Measurements from ENCODE around the gene INKA1.
A peak's percentile ranks its signal among the peaks of the same experiment; 100 is the strongest.

The INKA1 gene

GRCh38 chr3:49787182-49787464 lies 15.9 kb upstream of the INKA1 start:
- no peak for DNase-seq

- DNase-seq, result no peak
These were observed 15.5 kb upstream of the INKA1 start for GRCh38 chr3:49787536-49787935.

DNA sequence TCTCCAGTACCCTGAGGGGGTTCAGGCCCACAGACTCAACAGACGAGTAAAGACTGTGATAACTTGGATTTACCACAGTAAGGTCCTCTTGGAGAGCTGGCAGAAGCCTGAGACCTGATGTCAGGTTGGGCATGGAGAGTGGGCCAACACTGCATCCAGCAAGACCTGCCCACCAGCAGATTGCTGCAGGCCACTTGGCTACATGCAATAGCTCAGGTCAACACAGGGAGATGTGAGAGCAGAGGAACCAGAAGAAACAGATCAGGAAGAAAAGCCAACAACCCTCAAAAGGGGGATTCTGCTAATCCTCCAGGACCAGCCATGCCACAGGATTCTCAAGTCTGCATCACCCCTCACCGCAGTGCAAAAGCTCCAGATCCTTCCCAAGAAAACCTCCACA lies 15.0 kb upstream of the INKA1 start:
- no peak for DNase-seq

GRCh38 chr3:49790626-49791411 lies 12.2 kb upstream of the INKA1 start:
- DNase-seq, result no peak

DNA sequence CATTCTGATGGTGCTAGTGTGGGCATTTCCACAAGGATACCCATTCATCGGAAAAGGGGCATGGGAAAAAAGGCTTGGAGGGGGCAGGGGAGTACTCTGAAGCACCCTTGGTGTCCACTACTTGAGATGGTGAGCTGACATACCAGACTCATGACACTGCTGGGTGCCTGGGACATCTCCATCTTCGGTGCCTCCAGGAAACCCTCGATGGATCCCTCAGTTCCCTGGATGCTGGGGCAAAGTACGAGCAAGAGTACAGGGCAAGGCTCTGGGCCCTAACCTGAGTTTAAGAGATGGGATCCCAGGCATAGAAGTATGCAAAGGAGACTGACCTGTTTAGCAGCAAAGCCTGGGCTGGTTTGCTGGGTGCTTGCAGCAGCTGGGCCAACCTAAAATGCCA lies 11.5 kb upstream of the INKA1 start:
- DNase-seq, result no peak

DNA sequence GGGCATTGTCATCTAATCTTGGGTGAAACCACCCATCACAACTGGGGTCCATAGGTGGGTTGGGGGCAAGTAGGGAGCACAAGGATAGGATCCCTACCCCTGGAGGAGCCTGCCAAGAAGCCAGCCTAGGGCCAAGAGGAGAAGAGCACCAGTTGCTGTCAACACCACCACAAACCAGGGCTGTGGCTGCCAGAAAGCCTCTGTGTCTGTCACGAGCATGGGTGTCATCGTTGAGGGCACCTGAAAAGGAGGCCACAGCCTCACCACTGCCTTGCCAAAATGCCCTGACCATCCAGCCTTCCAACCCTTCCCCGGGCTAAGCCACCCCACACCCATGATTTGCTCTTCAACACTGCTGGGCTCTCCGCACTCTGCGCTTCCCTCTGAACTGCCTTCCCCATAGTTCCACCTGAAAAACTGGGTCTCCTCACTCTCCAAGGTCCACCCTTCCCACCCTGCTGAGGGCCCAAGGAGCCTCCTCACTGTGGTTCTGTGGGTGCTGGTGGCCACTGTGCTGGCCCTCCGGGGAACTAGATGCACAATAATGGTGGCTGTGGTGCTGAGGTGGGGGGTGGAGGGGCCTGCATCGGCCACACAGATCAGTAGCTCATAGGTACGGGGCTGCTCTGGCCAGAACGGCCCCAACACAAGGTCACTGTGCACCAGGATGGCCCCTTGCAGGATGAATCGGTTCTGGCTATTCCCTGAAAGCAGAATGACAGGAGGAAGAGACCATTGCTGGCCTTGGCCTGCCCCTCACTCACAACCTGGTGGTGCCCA lies 10.5 kb upstream of the INKA1 start:
- no peak for DNase-seq

DNA sequence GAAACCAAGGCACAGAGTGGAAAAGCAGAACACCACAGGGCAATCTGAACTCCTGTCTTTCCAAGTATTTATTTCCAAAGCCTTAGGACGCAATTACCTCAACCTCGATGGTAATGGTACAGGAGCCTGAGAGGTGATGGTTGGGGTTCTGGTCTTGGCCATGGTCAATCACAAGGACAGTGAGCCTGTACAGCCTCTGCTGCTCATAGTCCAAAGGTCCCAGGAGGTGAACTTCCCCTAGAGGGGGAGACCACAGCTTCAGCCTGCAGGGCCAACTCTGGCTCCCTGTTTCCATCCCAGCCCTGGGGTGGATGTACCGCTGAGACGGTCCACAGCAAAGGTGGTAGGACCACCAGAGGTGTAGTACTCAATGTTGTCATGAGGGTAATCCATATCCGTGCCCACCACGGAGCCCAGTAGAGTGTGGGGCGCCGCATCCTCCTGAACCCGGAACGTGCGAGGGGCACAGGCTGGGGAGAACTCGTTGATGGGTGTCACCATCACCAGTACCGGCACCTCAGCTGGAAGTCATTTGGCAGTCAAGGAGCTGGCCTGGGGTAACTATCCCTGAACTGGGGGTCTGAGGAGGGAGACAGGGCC lies 9.5 kb upstream of the INKA1 start:
- no peak for DNase-seq

GRCh38 chr3:49794431-49794830 lies 8.6 kb upstream of the INKA1 start:
- no peak for DNase-seq

GRCh38 chr3:49794926-49795905 lies 7.8 kb upstream of the INKA1 start:
- no peak for DNase-seq

- DNase-seq, result no peak
These were observed 4.0 kb upstream of the INKA1 start for GRCh38 chr3:49799105-49799504.

GRCh38 chr3:49799761-49800160 lies 3.3 kb upstream of the INKA1 start, which contains the start of gene CDHR4:
Gene CDHR4 (minus strand): TSS chr3:49799873. CDS start chr3:49799812, 61 bp downstream.
- no peak for DNase-seq

GRCh38 chr3:49801160-49801559 lies 1.9 kb upstream of the INKA1 start:
- DNase-seq, result no peak

DNA sequence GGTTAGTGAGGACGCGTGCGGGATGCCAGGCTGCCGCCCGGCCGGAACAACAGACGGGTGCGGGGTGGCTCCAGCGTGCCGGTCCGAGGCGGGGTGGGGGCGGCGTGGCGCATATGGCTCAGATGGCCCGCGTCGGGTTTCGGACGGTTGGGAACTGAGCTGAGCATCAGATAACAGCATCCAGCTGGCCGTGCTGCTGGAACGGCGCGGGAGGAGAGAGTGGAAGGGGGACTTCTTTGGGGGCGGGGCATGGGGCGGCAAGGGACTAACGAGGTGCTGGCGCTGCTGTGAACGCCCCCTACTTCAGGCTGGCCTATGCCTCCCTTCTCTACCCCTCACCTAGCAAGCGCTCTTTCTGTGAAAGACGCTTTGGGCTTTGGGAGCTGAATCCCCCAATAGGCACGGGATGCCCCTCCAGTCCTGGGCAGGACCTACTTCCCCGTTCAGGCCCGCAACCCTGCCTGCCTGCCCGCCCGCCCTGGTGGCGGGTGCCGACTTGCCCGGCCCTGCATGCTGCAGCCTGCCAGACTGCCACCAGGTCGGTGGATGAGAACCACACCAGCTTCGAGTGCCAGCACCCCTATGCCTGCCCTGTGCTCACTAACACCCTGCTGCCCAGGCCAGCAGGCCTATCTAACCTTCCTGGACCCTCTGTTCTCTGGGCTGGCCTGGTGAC lies 542 bp downstream of the INKA1 start:
- peak; percentile 36 for DNase-seq

DNA sequence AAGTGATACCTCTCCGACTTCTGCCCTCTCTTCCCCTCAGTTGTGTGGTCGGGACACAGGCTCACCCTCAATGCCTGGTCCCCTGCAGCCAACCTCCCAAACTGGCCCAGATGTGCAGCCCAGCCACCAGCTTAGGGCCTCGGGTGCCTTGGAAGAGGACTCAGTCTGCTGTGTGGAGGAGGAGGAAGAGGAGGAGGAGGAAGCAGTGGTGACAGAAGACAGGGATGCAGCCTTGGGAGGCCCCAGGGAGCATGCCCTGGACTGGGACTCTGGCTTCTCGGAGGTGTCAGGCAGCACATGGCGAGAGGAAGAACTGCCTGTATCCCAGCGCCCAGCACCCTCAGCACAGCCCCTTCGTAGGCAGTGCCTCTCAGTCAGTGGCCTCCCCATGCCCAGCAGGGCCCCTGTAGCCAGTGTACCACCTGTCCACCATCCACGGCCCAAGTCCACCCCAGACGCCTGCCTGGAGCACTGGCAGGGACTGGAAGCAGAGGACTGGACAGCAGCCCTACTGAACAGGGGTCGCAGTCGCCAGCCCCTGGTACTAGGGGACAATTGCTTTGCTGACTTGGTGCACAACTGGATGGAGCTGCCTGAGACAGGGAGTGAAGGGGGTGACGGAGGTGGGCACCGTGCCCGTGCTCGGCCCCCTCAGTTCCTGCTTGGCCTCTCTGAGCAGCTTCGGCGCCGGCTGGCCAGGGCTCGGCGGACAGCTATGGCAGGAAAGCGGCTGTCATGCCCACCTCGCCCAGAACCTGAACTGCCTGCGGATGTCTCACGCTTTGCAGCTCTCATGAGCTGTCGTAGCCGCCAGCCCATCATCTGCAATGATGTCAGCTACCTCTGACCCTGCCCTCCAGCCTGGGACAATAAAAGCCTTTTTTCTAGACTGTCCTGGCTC lies 1.3 kb downstream of the INKA1 start:
- DNase-seq, result no peak

DNA sequence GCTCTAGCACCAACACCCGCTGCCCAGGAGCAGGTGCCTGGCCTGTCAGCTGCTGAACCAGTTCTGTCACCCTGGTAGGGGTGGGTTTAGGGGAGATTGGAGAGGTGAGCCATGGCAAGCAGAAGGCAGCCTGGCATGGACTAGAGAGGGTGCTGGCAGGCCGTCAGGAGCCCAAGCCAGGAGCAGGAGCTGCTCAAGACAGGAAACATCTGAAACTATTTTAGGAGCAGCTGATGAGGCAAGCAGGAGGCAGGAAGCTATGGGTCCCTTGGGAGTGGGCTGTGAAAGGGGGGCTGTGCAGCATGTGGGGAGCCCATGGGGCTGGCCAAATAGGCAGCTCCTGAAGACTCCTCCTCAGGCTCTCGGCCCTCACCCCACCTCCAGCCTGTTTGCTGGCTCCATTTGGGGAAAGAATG lies 2.3 kb downstream of the INKA1 start:
- no peak for DNase-seq

- DNase-seq, result no peak
These were observed 3.0 kb downstream of the INKA1 start for GRCh38 chr3:49805897-49806701.

DNA sequence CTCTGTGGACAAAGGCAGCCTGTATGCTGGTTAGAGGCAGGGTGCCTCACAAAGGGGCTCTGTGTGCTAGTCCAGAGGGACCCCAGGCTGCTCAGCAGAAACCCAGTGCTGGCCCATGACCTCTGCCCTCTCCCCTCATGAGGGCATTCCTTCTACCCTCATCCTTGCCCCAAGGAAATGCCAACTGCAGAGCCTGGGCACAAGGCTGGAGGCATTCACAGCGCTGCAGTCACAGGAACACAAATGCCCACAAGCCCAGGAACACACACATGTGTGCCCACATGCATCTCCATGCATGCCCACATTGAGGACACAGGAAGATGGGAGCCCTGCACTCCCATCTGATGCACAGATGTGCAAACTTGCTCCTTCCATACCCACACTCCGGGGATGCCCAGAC lies 3.8 kb downstream of the INKA1 start:
- DNase-seq, result no peak

GRCh38 chr3:49807431-49808114 lies 4.5 kb downstream of the INKA1 start:
- DNase-seq, result no peak

GRCh38 chr3:49812916-49813496 lies 9.9 kb downstream of the INKA1 start:
- no peak for DNase-seq

Measured in activated CD4-positive, alpha-beta T cell treated with anti-CD3 and anti-CD28 coated beads, Interleukin-2, Interleukin-6, amounts not matched to agents 100 ng/mL and 50 ng/mL, durations not matched to agents 16 hours and 8 hours (primary cell).